Brain pericyte (primary cell): ENCODE results near the gene GRB14.
"Not testable (repeated sequence)": the region's sequence is repeated elsewhere in the genome, so short reads cannot be mapped to it uniquely, and the experiment has no call there.

ENCODE experiments used
- DNase-seq: peaks from one replicate; pipeline ENCODE4 v3.0.0-alpha.2; 2012; ENCODE audit warnings: low read depth, low spot score

GRB14 gene

GRCh38 chr2:164620873-164621763 is at the start of gene GRB14:
TSS of gene GRB14 (minus strand) at chr2:164621482. CDS start at chr2:164621309, 173 bp downstream.
- DNase-seq, result no peak

GRCh38 chr2:164669291-164669690 is 48.0 kb upstream of the GRB14 start:
- no peak for DNase-seq

GRCh38 chr2:164667566-164667965 is 46.3 kb upstream of the GRB14 start:
- no peak for DNase-seq

- no peak for DNase-seq
Observed at GRCh38 chr2:164664070-164664469, 42.8 kb upstream of the GRB14 start.

- DNase-seq, result no peak
Observed at GRCh38 chr2:164662868-164663631, 41.8 kb upstream of the GRB14 start.

- no peak for DNase-seq
Observed at GRCh38 chr2:164662066-164662465, 40.8 kb upstream of the GRB14 start.

GRCh38 chr2:164661349-164661748 is 40.1 kb upstream of the GRB14 start:
- DNase-seq, result no peak

GRCh38 chr2:164657129-164657528 is 35.8 kb upstream of the GRB14 start:
- no peak for DNase-seq

GRCh38 chr2:164655750-164656149 is 34.5 kb upstream of the GRB14 start:
- no peak for DNase-seq

GRCh38 chr2:164655336-164655735 is 34.1 kb upstream of the GRB14 start:
- no peak for DNase-seq

GRCh38 chr2:164651361-164651760 is 30.1 kb upstream of the GRB14 start:
- no peak for DNase-seq

- no peak for DNase-seq
Observed at GRCh38 chr2:164644036-164644700, 22.9 kb upstream of the GRB14 start.

- no peak for DNase-seq
Observed at GRCh38 chr2:164642946-164643555, 21.8 kb upstream of the GRB14 start.

GRCh38 chr2:164642268-164642667 is 21.0 kb upstream of the GRB14 start:
- no peak for DNase-seq

- DNase-seq, result not testable (repeated sequence)
Observed at GRCh38 chr2:164628319-164628718, 7.0 kb upstream of the GRB14 start.

- no peak for DNase-seq
Observed at GRCh38 chr2:164625378-164625971, 4.2 kb upstream of the GRB14 start.

- DNase-seq, result no peak
Observed at GRCh38 chr2:164624316-164624715, 3.0 kb upstream of the GRB14 start.

- no peak for DNase-seq
Observed at GRCh38 chr2:164622338-164623106, 1.2 kb upstream of the GRB14 start.

GRCh38 chr2:164621764-164622105 is 453 bp upstream of the GRB14 start:
- DNase-seq, result no peak

GRCh38 chr2:164620457-164620856 is 825 bp downstream of the GRB14 start:
- DNase-seq, result no peak

- DNase-seq, result no peak
Observed at GRCh38 chr2:164617466-164617865, 3.8 kb downstream of the GRB14 start.
